Non-pigmented ciliary epithelial cell (primary cell): ENCODE measurements around the gene HAPLN3.

Source experiments
- DNase-seq: peaks from one replicate; pipeline ENCODE4 v3.0.0-alpha.2; 2010; ENCODE audit warnings: low read depth

Gene HAPLN3

DNA sequence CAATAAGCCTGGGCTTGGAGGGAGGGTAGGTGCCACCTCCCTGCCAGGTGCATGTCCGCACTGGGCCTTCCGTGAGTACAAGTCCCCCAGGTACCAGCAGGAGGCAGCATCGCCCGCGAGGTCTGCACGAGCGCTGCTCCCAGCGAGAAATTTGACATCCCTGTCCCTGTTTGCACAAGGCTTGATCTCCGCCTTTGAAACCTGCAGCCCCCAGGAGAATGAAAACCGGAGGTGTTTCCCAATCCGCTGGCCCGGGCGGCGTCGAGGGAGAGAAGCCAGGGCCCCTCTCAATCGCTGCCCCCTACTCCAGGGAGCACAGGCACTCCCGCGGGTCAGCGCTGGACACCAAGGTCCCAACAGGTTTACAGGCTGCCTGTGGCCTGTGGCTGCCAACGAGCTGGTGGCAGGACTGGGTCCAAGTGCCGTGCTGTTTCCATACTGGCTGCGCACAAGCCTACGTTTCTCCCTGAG, 961 bp downstream of the HAPLN3 start:
- no peak for DNase-seq

DNA sequence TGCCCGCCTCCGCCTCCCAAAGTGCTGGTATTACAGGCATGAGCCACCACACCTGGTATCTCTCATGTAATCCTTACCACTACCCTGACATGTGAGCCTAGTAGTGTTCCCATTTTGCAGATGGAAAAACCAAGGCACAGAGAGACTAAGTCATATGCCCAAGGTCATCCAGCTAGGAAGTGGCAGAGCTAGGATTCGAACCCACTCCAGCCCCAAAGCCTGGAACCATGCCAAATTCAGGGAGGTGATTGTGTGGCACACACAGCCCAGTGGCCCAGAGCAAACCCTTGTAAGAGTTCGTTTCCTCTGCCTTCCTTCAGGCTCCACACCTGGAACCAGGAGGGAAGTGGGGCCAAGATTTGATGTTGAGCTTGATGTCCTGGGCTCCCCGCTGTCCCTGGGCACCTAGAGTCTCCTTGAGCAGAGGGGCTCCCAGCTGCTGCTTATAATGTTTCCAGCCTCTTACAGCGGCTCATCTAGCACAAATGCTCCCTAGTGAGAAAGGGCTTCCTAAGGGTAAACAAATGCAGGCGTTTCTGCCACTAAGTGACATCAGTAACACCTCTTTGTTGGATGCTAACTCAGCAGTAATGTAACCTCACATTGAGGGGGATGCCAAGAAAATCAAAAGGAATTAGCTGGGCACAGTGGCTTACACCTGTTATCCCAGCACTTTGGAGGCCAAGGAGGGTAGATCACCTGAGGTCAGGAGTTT, 3.6 kb downstream of the HAPLN3 start:
- no peak for DNase-seq

DNA sequence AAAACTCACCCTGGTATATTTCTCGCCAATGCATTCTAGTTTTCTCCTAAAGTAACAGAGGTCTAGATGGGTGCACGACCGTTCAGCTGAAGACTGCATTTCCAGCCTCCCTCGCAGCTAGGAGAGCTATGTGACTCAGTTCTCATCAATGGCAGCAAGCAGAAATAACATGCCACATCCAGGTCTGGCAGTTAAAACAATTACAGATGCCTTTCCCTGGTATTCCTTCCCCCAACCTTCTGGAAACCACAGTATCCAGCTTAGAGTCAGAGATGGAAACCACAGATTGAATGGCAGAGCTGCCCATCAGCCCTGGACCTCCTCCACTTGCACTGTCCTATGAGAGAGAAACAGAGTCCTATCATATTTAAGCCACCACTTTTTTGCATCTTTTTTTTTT, 4.8 kb downstream of the HAPLN3 start:
- DNase-seq, result no peak

DNA sequence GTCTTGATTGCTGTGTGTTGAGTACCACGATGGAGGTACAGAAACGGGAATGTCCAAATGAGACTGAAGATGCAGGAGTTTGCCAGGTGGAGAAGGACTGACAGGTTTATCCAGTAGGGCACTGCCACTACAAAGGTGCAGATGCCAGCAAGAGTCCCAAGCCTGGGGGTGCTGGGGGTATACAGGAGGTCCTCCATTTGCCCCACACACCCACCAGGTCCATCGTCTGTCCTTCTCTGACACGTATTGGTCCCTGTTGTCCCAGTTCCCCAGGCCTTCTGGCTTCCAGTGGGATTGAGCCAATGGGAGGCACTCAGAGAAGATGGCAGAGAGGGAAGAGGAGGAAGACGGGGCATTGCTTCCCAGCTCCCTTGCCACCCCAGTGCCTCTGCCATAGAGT, 6.6 kb downstream of the HAPLN3 start:
- no peak for DNase-seq

DNA sequence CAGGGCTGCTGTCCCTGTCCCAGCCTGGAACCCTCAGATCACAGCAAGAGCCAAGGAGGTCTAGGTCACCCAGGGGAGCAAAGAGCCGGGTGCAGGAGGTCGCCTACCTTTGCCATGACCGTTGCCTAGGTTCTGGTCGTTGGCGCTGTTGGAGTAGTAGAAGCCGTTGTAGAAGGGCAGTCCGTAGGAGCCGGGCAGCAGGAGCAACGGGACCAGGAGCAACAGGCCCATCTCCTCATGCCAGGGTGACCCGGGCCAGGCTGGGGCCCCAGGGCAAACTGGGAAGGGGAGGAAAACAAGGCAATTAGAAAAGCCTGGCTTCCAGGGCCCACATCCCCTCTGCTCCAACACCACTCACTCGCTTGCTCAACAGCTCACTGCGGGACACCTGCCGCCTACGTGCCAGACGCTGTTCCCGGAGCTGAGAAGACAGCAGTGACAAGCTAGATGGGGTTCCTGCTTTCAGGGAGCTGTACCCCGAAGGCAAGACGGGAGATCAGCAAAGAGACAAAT, 8.2 kb downstream of the HAPLN3 start:
- no peak for DNase-seq

DNA sequence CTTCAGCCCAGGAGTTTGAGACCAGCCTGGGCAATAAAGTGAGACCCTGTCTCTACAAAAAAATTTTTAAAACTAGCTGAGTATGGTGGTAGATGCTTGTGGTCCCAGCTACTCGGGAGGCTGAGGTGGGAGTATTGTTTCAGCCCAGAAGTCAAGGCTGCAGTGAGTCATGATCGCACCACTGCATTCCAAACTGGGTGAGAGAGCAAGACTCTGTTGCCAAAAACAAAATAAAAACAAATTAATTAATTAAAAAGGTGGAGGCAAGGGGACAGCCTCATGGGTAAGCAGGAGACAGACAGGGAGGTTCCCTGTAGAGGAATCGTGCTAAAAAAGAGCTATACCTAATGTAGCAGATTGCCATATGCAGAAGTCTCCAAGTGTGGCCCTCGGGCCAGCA, 12.6 kb downstream of the HAPLN3 start:
- no peak for DNase-seq

DNA sequence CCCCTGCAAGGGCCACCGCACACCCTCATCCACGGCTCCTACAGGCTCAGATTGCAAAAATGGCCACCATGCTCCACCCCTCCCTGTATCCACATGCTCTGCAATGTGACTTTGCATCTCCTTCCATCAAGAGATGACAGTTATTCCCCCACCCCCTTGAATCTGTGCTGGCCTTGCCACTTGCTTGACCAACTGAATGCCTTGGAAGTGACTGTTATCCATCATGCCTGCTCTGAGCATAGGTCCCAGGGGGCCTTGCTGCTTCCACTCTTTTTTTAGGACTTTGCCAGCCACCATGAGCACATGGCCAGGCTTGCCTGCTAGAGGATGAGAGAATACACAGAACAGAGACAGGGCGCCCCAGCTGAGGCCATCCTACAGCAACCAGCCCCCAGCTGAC, 13.6 kb downstream of the HAPLN3 start:
- DNase-seq, result no peak

DNA sequence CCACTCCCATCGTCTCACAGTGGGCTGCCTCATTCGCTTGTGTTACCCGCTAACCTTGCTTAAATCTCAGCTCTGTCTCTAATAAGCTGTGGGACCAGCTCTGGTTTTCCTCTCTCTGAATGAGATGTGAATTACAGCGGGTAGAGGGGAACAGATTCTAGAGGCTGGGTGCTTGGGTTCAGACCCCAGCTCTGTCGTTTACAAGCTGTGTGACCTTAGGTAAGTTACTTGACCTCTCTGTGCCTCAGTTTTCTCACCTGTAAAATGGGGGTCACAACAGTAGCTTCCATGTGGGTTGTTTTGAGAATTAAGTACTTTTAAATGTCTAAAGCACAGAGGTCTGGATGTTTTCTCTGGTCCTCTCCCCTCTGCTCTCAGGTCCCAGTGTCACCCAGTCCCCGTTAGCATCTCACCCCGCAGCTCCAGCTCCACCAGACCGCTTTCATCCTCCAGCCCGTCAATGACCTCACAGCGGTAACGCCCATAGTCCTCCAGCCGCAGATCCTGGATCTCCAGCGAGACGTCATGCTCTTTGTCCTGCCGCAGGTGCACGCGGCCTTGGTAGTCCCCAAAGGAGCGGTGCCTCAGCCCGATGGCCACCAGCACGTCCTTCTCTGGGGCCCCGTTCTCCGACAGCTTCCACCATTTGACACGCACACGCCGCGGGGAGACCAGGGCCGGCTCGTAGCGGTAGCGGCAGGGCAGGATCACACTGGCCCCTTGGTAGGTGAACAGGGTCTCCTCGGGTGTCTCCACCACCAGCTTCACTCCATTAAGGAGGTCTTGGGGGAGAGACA, 14.2 kb downstream of the HAPLN3 start:
- DNase-seq, result no peak

DNA sequence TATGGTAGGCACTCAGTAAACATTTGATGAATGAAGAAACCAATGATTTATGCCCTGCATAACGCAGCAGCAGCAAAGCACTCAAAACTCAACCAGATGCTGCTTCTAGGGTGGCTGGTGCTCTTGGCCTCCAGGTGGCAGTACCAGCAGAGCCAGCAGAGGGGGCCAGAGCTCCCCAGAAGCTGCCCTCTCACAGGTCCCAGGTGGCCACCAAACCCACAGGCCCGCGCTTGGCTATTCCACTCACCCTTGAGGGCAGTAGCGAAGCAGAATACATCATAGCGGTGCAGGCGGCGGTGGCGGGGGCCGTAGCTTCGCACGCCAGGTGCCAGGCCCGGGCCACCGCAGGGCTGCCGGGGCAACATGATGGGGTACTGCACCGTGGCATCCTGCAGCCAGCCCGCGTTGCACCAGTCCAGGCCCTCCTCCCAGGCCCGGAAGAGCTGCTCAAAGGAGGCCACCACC, 16.6 kb downstream of the HAPLN3 start:
- DNase-seq, result no peak

DNA sequence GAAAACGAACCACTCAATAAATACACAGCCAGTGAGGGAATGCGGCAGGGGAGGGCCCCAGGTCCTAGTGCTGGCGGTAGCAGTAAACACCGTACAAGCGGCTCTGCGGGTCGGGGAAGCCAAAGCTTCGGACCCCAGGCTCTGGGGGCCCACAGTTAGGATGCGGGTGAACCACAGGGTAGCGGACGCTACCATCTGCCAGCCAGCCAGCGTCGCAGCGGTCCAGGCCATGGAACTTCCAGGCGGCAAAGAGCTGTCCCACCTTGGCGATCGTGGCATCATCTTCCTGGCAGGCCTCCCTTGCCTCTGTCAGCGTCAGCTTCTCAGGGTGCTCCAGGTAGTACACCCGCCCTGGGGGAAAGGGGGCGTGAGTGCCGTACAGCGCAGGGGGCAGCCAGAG, 17.4 kb downstream of the HAPLN3 start:
- no peak for DNase-seq

DNA sequence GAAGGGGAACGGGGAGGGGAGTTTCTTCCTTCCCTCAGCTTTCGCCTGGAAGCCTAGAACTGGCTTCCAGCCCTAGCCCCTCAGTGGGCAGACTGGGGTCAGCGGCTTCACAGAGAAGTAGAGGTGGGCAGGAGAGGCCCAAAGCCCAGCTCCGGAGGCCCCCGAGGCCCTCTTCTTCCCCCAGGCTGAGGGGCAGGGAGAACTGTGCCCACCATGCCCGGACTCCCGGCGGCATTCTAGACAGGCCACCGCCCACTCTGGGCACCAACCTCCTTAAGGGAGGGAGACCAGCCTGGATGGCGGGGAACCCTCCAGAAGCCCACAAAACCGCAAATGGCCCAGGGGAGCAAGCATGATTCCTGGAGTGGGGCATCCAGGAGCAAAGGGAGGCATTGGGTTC, 17.9 kb downstream of the HAPLN3 start:
- DNase-seq, result no peak

DNA sequence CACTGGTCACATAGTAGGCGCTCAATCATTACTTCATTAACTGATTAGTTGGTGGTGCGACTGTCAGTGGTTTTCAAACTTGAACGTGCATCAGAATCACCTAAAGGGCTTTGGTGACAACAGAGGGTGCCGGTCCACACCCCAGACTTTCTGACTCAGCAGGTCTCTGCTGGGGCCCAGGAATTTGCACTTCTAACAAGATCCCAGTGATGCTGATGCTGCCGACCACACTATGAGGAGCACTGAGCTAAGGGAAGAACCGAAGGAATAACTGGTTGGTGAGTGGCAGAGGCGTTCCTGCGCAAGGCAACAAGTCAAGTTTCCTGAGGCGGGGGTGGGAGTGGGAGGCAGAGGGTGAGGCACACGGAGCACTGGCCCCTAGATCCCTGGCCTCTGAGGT, 18.8 kb downstream of the HAPLN3 start:
- DNase-seq, result no peak

DNA sequence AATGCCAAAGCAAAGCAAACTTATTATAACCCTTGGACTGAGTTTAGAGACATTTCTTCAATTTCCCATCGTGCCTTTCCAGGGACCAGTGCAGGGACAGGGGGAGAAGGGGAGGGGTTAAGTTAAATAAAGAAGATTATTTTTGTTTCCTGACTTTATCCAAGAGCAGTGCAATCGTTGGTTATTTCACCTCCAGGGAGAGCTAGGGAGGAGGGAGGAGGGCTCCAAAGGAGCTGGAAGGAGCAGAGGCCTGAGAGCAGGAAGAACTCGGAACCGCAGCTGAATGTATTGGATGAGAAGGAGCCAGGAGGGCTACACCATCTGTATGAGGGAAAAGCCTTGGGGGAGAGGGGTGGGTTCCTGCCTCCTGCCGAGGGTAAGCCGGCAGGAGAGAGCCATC, 20.7 kb downstream of the HAPLN3 start:
- no peak for DNase-seq

DNA sequence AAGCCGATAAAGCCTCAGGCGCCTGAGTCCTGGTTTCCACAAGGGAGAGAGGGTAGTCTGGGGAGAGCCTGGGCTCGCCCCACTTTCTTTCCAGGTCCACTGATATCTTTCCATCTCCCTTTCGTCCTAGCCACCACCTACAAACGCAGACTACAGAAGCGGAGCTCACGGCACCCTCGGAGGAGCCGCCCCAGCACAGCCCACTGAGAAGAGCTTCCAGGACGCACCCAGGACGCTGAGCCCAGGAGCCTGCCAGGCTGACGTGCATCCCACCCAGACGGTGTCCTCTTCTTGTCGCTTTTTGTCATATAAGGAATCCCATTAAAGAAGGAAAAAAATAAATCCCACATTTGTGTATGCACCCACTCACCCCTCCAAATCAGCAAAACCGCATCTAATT, 21.1 kb downstream of the HAPLN3 start:
- DNase-seq, result no peak

DNA sequence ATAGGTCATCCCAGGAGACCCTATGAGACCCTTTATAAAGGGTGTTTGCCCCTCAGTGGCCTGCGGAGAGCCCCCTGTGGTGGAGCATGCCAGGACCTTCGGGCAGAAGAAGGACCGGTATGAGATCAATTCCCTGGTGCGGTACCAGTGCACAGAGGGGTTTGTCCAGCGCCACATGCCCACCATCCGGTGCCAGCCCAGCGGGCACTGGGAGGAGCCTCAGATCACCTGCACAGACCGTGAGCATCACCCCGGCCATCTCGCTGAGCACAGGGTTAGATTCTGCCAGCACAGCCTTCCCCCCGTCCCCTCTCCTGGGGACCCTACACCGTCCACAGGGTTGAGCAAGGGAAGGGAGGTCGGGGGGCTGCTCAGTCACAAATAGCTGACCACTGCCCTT, 21.6 kb downstream of the HAPLN3 start:
- no peak for DNase-seq

DNA sequence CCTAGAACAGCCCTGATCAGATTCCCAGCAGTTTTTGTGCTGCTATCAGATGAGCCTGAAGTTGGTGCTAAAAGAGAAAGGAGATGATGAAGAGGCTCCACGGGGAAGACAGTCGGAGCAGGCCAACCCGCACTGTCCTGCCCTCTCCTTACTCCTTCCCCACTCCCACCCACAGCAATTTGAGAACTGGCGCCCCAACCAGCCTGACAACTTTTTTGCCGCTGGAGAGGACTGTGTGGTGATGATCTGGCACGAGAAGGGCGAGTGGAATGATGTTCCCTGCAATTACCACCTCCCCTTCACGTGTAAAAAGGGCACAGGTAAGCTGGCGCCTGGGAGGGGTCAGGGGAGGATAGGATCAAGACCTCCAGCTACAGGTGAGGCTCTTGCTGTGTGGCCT, 22.6 kb downstream of the HAPLN3 start:
- DNase-seq, result no peak

DNA sequence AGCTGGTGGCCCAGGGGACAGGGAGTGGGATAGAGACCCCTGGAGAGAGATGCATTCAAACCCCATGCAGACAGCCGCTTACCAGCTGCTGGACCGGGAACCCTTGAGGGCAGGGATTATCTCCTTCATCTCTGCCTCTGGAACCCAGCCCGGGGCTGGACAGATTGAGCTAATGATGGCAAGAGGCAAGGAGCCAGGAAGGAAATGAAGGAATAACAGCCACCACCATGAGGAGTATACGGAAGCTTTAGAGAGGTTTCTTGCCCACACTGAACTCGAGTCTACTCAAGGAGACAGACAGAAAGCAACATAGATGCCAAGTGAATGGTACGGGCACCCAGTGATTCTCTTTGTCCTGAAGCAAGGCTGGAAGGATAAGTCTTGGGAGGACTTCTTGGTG, 23.2 kb downstream of the HAPLN3 start:
- no peak for DNase-seq

DNA sequence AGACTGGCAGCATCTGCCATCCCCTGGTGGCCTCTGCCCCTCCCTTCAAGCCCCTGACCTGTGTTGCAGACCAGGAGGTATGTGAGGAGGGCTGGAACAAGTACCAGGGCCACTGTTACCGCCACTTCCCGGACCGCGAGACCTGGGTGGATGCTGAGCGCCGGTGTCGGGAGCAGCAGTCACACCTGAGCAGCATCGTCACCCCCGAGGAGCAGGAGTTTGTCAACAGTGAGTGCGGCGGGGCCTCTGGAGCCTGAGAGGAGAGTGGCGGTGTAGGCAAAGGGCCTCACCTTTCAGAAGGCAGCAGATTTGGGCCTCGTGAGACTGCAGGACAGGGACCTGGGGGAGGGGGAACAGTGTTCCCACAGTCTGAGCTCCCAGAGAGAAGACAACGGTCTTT, 24.0 kb downstream of the HAPLN3 start:
- DNase-seq, result no peak

DNA sequence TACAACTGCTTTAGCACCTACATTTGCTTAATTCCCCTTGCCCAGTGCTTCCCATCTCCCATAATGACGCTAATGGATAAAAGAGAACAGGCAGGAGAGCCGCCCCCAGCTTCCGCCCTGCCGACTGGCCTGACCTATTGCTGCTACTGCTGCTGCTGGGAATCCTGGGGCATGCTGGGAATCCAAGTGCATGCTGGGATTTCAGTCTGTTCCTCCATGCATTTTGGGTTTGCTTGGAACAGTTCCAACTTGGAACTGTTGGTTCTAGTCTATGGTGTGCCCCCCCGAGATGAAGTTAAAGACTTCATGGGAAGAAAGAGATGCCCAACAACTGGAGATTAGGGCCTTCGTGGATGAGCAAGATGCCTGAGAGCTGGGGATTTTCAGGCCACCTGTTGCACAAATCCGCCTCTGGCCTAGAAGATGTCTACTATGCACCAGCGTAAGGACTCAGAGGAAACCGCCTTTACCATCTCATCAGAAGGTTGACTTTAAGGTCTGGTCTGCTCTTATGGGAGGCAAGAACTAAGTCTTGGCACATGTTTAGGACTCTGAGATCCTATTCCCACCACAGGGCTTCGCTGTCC, 29.0 kb downstream of the HAPLN3 start:
- no peak for DNase-seq

DNA sequence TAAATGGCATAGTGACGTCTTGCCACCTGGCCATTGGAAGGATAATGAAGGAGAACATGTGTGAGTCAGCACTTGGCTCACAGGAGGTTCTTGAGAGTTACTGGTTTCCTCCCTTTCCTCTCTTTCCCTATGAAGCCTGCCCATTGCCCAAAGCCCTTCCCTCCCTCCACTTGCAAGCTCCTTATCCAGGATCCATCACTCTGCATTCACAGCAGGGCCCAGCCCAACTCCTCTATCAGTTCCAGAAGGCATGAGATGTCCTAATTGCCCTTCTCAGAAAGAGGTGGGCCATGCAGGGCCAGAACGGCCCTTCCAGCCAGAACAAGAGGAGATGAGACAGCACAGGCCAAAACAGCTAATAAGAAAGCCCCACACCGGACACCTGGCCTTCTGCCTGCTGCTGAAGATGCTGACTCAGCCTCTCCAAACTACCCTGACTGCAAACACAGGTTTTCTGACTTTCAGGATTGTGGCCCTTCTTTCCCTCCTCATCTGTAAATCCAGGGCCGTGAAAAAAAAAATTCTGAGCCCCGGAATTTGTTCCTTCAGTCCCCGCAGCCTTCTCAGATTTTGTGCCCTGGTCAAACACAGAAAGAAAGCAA, 29.7 kb downstream of the HAPLN3 start:
- no peak for DNase-seq

DNA sequence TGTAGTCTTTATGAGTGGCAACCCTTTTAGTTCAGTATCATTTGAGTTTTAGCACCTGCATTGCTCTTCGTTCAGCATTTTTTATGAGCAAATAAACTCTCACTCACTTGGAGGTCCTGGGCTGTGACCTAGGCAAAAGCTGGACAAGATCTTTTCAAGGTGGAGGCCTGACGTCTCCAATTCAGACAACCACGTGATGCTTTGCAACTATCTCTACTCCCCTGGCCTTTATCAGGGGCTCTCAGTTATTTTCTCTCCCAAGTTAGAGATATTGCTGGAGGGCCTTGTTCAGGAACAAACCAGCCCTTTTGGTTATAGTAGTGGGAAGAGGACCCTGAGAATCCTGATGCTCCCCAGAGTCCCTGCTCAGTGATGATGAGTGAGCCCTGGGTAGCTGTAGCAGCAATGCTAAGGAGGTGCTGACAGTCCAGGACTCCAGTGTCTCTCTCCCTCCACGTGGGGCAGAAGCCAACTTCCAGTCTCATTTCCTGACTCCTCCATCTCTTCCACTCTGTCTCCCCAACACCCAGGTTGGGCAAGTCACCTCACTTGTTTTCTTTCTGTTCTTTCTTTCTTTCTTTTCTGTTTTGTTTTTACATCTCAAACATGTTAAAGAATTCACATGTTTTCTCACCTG, 30.4 kb downstream of the HAPLN3 start:
- no peak for DNase-seq

DNA sequence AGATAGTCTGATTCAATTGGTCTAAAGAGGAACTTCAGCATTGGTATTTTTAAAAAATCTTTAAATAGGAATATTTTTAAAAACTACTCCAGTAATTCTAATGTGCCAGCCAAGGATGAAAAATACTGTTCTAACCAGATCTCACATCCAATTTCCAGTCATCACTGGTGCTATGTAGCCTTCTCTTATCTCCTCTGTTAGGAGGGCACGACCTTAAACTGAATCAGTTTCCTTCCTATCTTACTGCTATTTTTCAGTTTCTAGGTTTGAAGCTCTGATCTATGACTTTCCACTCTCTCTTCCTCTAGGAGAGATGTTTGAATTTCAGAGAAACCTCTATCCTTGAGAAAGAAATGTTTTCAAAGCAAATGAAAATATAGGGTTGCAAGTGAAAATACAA, 31.9 kb downstream of the HAPLN3 start:
- no peak for DNase-seq
